Activated T-helper 1 cell treated with anti-CD3 and anti-CD28 coated beads, Interleukin-2, amount 50 U/mL, for 16 hours (primary cell): Measurements from ENCODE around the gene BRCA2.
"Not testable (repeated sequence)": the region's sequence is repeated elsewhere in the genome, so short reads cannot be mapped to it uniquely, and the experiment has no call there.

Experiments
- DNase-seq, 2 donors: peaks; one replicate each; pipeline ENCODE4 v3.0.0-alpha.2; 2020; ENCODE audit warnings: low read depth in 1 of 2, low spot score in 1 of 2

The BRCA2 gene

DNA sequence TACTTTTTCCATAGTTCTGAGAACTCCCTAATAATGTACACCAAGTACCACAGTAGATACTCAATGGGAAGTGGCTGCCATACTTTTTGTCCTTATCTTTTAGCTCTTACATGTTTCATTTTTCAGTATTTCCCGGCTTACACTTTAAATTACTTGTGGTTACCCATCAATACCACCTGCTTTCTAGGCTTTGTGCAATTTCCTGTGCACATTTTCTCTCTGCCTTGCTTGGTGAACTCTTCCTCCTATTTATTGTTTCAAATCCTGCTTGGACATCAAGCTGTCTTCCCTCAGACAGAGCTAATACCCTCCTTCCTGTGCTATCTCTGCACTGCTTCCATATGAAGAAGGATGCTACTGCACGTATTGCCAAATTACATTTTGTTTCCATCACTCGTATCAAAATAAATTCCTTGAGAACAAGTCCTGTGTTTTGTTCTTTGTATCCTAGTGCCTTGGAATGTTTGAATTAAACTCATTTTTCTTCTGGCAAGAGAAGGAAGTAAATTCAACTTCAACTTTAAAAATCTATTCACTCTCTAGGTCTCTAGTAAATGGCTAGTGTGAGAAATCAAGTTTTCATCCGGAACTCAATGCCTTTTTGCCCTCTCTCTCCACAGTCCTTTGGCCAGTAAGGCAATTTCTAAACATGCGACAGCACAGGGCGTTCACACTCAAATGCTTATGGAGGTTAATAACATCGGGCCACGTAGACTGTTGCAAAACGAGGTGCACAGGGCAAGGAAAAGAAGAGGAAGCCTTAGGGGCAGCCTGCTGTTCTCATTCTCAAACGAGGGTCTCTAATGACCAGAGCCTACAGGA, 5.8 kb upstream of the BRCA2 start:
- no peak for DNase-seq

DNA sequence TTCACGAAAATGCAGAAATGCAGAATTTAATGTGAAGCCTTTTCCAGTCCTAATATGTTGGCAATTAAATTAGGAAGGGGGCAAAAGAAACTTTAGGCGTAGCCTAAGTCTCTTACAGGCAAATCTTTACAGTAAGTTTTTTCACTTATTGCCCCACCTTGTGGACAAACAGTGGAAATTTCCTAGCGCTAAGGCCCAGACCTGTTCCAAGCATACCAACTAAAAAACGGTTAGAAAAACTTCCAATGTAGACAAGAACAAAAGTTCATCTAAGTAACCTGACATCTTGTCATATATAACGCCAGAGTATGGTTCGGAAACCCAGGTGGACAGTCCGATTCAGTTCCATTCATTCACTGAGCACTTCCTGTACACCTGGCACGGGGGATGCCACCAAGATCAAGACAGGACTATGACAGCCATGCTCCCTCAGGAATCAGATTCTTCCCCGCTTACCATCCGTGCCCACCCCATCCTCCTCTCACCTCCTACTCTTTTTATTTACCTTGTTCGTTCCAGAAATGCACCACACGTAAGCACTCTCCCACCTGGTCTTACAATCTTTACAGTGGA, 5.1 kb upstream of the BRCA2 start:
- DNase-seq = no peak

DNA sequence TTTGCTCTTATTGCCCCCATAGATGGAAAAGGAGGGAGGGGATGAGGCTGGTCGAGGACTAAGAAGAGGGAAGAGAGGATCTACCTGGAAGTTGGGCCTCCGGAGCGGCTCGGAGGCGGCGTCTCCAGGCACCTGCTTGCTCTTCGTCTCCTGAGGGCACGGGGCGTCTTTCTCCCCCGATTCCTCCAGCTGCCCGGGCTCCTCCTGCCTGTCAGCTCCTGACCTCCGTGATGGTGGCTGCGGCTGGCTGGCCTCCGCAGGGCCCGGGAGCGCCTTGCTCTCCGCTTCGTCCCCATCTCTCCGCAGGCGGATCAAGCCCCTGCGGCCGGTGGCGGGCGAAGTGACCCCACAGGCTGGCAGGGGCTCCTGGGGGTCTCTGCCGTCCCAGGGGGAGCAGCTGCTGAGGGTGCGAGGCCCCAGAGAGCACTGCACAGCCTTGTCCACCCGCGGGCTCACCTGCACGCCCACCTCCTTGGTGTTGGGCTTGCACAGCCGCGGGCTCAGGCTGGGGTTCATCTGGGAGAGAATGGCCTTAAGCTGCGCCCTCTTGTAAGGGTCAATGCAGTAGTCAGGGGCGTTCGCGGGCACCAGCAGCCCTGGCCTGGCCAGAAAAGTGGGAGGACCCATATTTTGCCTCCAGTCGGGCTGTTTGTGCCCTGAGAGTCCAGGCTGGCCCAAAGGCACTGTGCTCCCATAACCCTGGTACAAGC, 4.0 kb upstream of the BRCA2 start:
- no peak for DNase-seq

DNA sequence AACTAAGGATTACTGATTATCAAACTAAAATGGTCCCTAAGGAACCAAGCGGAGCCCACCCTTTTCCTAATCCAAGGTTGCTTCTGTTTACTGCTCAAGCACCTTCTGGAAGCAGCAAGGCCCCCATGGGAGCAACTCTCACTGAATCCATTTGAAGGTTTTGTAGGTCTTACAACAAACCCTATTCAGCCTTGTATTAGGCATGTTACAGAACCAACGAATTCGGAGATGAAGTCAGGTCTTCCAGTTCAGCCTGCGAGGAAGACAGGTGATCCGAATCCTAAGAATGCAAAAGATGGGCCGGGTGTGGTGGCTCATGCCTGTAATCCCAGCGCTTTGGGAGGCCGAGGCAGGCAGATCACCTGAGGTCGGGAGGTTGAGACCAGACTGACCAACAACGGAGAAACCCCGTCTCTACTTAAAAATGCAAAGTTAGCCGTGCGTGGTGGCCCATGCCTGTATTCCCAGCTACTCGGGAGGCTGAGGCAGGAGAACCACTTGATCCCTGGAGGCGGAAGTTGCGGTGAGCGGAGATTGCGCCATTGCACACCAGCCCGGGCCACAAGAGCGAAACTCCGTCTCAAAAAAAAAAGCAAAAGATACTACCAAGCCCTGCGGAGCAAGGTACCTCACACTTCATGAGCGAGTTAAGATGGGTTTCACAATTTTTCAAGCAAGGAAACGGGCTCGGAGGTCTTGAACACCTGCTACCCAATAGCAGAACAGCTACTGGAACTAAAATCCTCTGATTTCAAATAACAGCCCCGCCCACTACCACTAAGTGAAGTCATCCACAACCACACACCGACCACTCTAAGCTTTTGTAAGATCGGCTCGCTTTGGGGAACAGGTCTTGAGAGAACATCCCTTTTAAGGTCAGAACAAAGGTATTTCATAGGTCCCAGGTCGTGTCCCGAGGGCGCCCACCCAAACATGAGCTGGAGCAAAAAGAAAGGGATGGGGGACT, 754 bp upstream of the BRCA2 start:
- peak; percentile 12 to 15 for DNase-seq

DNA sequence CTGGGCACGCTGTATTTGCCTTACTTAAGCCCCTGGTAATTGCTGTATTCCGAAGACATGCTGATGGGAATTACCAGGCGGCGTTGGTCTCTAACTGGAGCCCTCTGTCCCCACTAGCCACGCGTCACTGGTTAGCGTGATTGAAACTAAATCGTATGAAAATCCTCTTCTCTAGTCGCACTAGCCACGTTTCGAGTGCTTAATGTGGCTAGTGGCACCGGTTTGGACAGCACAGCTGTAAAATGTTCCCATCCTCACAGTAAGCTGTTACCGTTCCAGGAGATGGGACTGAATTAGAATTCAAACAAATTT, 676 bp downstream of the BRCA2 start:
- no peak for DNase-seq

DNA sequence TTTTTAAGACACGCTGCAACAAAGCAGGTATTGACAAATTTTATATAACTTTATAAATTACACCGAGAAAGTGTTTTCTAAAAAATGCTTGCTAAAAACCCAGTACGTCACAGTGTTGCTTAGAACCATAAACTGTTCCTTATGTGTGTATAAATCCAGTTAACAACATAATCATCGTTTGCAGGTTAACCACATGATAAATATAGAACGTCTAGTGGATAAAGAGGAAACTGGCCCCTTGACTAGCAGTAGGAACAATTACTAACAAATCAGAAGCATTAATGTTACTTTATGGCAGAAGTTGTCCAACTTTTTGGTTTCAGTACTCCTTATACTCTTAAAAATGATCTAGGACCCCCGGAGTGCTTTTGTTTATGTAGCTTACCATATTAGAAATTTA, 1.2 kb downstream of the BRCA2 start:
- DNase-seq = no peak

DNA sequence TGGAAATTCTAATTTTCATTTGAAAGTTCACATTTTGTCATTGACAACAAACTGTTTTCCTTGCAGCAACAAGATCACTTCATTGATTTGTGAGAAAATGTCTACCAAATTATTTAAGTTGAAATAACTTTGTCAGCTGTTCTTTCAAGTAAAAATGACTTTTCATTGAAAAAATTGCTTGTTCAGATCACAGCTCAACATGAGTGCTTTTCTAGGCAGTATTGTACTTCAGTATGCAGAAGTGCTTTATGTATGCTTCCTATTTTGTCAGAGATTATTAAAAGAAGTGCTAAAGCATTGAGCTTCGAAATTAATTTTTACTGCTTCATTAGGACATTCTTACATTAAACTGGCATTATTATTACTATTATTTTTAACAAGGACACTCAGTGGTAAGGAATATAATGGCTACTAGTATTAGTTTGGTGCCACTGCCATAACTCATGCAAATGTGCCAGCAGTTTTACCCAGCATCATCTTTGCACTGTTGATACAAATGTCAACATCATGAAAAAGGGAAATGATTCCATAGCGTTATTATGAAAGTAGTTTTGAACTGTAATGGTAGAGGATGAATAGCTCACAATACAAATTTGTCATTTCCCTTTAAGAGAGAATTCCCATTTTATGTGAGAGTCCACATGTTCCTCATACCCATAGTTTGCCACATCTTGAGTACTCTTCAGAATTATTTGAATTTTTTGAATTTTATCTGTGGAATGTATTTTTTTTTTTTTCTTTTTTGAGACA, 2.6 kb downstream of the BRCA2 start:
- DNase-seq = no peak

DNA sequence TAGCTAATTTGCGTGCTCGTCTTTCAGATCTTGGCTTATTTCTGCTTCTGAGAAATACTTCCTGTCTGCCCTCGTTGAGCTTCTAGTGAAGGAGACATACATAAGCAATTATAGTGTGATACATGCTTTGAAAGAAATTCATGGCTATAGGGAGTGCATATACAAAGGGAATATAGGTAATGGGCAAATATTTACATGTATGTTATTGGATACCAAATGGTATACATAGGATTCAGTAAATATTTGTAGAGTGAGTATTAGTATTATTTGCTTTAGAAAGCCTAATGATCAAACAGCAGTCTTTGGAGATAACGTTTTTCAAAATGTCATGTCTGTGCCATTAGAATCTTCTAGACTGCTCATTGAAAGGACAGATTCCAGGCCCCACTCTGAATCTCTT, 5.2 kb downstream of the BRCA2 start:
- DNase-seq = no peak

DNA sequence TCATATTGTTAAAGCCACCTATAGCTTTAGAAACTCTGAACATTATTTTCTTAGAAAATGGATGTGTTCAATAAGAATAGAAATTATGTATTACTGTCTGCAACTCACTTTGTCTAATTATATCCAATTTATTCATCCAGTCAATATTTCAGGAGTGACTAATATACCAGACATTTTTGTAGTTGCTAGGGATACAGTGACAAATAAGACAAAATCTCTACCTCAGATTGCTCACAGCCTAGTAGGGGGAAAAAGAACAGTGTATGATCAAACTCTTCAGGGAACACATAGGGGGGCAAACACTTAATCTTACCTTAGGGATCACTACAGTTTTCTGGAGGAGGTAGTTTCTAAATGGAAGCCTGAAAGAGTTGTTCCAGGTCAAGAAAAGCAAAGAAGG, 8.6 kb downstream of the BRCA2 start:
- no peak for DNase-seq

DNA sequence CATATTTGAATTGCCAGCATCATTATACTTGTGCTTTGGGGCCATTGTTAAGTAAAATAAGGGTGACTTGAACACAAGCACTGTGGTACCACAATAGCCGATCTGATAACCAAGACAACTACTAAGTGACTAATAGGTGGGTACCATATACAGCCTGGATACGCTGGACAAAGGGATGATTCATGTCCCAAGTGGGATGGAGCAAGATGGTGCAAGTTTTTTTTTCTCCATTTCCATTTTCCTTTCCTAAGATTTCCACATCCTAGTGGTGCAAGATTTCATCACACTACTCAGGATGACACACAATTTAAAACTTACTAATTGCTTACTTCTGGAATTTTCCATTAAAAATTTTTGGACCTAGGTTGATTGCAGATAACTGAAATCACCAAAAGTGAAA, 15.1 kb downstream of the BRCA2 start:
- no peak for DNase-seq

DNA sequence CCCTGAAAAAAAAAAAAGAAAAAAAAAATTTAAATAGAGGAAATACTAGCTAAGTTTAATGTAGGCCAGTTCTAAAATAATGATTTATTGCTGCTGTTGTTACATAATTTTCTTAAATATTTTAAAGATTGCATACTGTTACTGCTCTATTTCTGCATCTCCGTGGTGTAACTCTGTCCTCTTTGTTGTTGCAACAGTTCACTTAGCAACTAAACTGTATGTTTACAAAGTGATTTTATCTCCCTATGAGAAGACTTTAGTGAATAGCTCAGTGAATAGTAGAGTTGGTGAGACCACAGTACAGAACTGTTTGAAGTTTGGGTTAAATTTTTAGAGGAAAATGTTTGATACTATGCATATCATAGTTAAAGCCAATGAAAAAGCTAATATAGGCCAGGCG, 19.4 kb downstream of the BRCA2 start:
- no peak for DNase-seq

DNA sequence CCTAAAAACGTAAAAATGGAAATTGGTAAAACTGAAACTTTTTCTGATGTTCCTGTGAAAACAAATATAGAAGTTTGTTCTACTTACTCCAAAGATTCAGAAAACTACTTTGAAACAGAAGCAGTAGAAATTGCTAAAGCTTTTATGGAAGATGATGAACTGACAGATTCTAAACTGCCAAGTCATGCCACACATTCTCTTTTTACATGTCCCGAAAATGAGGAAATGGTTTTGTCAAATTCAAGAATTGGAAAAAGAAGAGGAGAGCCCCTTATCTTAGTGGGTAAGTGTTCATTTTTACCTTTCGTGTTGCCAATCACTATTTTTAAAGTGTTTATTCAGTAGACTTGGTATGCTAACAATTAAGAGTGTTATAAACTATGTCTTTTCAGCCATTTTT, 25.6 kb downstream of the BRCA2 start:
- DNase-seq = no peak

DNA sequence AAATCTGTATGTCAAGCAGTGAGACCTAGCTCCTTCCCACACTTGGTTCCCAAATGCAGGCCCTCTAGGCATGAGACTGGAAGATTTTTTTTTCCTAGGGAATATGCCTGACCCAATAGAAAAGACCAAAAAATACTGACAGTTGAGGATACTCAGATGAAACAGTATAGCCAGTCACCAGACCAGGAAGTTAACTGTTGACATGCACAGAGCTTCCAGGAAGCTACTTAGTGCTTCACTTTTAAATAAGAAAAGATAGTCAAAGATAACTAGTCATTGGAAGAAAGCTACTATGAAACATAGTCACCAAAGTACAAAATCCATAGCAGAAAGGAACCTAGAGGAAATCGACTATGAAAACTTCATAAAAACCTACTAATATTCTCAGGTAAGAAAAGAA, 32.3 kb downstream of the BRCA2 start:
- DNase-seq = no peak

DNA sequence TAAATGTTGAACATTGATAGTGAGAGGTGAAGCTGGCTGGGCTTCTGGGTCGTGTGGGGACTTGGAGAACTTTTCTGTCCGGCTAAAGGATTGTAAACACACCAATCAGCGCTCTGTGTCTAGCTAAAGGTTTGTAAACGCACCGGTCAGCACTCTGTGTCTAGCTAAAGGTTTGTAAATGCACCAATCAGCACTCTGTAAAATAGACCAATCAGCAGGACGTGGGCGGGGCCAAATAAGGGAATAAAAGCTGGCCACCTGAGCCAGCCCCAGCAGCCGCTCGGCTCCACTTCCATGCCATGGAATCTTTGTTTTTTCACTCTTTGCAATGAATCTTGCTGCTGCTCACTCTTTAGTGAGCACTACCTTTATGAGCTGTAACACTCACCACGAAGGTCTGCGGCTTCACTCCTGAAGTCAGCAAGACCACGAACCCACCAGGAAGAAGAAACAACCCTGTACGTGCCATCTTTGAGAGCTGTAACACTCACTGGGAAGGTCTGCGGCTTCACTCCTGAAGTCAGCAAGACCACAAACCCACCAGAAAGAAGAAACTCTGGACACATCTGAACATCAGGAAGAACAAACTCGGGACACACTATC, 35.6 kb downstream of the BRCA2 start:
- not testable (repeated sequence) for DNase-seq

DNA sequence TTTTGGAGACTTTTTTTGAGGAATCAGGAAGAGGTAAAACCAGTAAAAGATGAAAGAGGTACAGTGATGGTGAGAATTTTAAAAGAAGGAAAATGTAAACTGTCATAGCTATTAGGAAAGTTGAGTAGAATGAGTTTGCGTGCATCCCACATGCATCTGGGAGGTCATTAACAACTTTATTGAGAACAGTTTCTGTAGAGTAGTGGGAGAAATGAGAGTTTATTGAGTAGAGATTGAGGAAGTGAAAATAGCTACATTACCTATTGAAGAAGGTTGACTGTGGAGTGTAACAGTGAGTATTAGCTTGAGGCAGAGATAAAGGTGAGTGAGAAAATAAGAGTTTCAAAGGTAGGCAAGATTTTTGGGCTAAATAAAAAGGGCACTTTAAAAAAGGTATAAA, 38.7 kb downstream of the BRCA2 start:
- no peak for DNase-seq

DNA sequence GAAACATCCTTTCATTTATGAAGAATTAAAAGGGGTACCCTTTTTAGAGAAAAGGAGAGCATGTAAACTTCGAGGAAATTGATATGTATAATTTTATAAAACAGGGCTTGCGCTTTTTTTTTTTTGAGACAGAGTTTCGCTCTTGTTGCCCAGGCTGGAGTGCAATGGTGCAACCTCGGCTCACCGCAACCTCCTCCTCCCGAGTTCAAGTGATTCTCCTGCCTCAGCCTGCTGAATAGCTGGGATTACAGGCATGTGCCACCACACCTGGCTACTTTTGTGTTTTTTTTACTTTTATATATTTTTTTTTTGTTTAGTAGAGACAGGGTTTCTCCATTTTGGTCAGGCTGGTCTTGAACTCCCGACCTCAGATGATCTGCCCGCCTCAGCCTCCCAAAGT, 40.6 kb downstream of the BRCA2 start:
- not testable (repeated sequence) for DNase-seq

DNA sequence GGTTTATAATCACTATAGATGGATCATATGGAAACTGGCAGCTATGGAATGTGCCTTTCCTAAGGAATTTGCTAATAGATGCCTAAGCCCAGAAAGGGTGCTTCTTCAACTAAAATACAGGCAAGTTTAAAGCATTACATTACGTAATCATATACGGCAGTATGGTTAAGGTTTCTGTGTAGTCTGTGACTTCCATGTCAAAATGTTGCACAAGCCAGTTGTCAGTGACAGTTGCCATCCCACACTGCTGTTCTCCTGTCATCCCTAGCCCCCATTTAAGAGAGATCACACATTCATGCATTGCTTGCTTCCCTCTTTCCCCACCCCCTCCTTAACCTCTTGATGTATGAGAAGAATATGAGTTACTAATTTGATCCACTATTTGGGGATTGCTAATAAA, 47.3 kb downstream of the BRCA2 start:
- DNase-seq = no peak

DNA sequence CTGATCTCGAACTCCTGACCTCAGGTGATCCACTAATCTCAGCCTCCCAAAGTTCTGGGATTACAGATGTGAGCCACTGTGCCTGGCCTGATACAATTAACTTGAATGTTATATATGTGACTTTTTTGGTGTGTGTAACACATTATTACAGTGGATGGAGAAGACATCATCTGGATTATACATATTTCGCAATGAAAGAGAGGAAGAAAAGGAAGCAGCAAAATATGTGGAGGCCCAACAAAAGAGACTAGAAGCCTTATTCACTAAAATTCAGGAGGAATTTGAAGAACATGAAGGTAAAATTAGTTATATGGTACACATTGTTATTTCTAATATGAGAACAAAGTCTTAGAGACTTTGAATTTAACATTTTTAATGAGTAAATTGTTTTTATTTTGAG, 55.5 kb downstream of the BRCA2 start:
- DNase-seq = no peak

DNA sequence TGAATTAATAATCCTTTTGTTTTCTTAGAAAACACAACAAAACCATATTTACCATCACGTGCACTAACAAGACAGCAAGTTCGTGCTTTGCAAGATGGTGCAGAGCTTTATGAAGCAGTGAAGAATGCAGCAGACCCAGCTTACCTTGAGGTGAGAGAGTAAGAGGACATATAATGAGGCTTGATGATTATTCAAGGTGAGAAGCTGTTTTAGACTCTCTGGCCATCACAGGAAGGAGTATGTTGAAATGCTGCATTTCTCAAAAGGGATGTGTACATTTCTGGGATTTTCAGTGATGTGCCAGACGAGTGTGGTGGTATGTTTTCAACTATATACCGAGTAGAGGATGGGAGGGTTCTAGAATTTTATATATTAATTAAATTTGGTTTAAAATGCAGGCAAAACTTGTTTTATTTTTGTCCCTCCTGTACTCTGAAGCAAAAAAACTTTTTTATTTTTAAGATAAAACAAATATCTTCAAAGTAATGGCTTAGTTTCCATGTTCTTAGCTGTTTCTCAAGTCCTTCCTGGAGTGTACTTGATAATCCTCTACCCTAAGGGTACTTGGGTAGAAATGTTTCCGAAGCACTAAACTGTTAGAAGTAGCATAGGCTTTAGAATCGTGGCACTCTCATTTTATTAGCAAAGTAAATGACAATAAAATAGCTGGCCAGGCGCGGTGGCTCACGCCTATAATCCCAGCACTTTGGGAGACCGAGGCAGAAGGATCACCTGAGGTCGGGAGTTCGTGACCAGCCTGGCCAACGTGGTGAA, 61.5 kb downstream of the BRCA2 start:
- DNase-seq = no peak

DNA sequence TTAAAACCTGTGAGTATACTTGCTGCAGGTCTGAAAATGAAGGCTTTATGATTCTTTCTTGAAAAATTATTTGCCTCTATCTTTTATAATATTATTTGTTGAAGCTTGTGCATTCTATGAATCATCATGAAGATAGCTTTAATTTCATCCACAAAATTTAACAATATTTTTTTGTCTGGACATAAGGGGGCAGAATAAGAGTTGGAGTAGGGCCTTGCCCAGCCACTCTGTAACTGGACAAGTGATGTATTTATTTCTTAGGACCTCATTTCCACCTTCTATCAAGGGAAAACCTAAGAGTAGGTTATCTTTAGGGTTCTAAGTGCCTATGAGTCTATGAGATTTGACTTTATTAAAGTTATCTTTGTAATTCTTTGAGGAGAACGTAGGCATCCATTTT, 62.7 kb downstream of the BRCA2 start:
- DNase-seq = no peak
